ENCODE results near the gene RPL18A. TPM values are rescaled to one million over a fixed set of nuclear protein-coding genes. Genes with fewer than 3 reads are reported as not detected.

RPL18A gene
- total and polyA plus RNA-seq, 4 donors, result 639 to 1,987 (median 1,843) TPM

DNA sequence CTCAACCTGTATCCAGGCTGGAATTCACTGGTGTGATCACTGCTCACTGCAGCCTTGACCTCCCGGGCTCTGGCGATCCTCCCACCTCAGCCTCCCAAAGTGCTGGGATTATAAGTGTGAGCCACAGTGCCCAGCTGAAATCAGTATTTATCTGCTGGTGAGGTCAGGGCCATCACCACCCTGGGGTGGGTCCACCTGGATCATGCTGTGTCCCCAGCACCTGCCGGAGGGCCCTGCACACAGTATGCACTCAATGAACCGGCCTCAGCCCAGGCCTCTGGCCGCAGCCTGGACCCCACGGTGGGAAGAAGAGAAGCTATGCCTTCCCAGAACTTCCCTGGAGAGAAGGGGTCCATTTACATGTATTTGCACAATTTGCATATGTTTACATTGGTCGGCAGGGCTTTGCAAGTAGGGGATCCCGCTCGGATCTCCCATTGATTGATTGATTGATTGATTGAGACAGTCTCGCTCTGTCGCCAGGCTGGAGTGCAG is 9.5 kb downstream of the RPL18A start:
- peaks cover 0 to 9% (median 0%) of the 10 kb centered on the region in 5 donors for H3K4me1 ChIP-seq (ENCODE audit: control insufficient read depth in 5 of 5, insufficient read depth in 5 of 5, low read length in 5 of 5)
- H3K4me3 ChIP-seq, result no peak overlapping the region
- TF ChIP-seq, protein P1, sequence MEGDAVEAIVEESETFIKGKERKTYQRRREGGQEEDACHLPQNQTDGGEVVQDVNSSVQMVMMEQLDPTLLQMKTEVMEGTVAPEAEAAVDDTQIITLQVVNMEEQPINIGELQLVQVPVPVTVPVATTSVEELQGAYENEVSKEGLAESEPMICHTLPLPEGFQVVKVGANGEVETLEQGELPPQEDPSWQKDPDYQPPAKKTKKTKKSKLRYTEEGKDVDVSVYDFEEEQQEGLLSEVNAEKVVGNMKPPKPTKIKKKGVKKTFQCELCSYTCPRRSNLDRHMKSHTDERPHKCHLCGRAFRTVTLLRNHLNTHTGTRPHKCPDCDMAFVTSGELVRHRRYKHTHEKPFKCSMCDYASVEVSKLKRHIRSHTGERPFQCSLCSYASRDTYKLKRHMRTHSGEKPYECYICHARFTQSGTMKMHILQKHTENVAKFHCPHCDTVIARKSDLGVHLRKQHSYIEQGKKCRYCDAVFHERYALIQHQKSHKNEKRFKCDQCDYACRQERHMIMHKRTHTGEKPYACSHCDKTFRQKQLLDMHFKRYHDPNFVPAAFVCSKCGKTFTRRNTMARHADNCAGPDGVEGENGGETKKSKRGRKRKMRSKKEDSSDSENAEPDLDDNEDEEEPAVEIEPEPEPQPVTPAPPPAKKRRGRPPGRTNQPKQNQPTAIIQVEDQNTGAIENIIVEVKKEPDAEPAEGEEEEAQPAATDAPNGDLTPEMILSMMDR (IDR thresholded peaks at IDR 0.05; ENCODE audit: control extremely low read depth, extremely low read depth), result no peak
- 55 to 69% methylated on average over 11 of the region's 11 CpGs for WGBS, 2 donors
- H3K27ac ChIP-seq (ENCODE audit: low read depth in 1 of 2, low read length in 1 of 2), result no peak overlapping the region
- H3K27me3 ChIP-seq (ENCODE audit: control insufficient read depth in 3 of 3, insufficient read depth in 3 of 3, low read length in 2 of 3), result peaks cover 0 to 56% (median 32%) of the 10 kb centered on the region in 3 donors
- H3K9me3 ChIP-seq (ENCODE audit: control insufficient read depth in 4 of 4, insufficient read depth in 3 of 4, low read length in 3 of 4), result no peaks in the 10 kb centered on the region
- no peak overlapping the region for H3K9ac ChIP-seq (ENCODE audit: insufficient read depth in 1 of 2, low read length in 2 of 2)
- H3K36me3 ChIP-seq (ENCODE audit: control insufficient read depth in 4 of 4, insufficient read depth in 4 of 4, low read length in 4 of 4), result peaks cover 0 to 15% (median 3%) of the 10 kb centered on the region in 4 donors
- ATAC-seq (ENCODE audit: insufficient read depth, low FRiP score) (no peak), DNase-seq (no peak)

- WGBS, 2 donors, result 66% methylated on average over 10 of the region's 10 CpGs
- Histone ChIP-seq H3K27me3 (ENCODE audit: control insufficient read depth in 3 of 3, insufficient read depth in 3 of 3, low read length in 2 of 3) (peaks cover 0 to 60% (median 37%) of the 10 kb centered on the region in 3 donors), H3K4me1 (ENCODE audit: control insufficient read depth in 5 of 5, insufficient read depth in 5 of 5, low read length in 5 of 5) (peaks cover 0 to 9% (median 0%) of the 10 kb centered on the region in 5 donors), H3K9ac (ENCODE audit: insufficient read depth in 1 of 2, low read length in 2 of 2) (no peak overlapping the region), H3K9me3 (ENCODE audit: control insufficient read depth in 4 of 4, insufficient read depth in 3 of 4, low read length in 3 of 4) (peaks cover 0 to 1% (median 0%) of the 10 kb centered on the region in 4 donors), H3K4me3 (no peak overlapping the region), H3K36me3 (ENCODE audit: control insufficient read depth in 4 of 4, insufficient read depth in 4 of 4, low read length in 4 of 4) (no peaks in the 10 kb centered on the region), H3K27ac (ENCODE audit: low read depth in 1 of 2, low read length in 1 of 2) (no peak overlapping the region)
- ATAC-seq (ENCODE audit: insufficient read depth, low FRiP score) (no peak), DNase-seq (no peak)
- TF ChIP-seq, protein P1 (IDR thresholded peaks at IDR 0.05; ENCODE audit: control extremely low read depth, extremely low read depth), result no peak
Measured at GRCh38 chr19:17871032-17871877, 11.5 kb downstream of the RPL18A start.

DNA sequence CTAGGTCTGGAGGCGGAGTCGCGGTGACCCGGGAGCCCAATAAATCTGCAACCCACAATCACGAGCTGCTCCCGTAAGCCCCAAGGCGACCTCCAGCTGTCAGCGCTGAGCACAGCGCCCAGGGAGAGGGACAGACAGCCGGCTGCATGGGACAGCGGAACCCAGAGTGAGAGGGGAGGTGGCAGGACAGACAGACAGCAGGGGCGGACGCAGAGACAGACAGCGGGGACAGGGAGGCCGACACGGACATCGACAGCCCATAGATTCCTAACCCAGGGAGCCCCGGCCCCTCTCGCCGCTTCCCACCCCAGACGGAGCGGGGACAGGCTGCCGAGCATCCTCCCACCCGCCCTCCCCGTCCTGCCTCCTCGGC is 12.2 kb downstream of the RPL18A start, which contains the start of gene SLC5A5:
Gene SLC5A5, plus strand, starts transcription at position 68 of the 373 bp plus-strand sequence. CDS start 375 bp downstream, outside the sequence.
- Histone ChIP-seq H3K9ac (ENCODE audit: insufficient read depth in 1 of 2, low read length in 2 of 2) (no peak within 1 kb of the TSS), H3K4me1 (ENCODE audit: control insufficient read depth in 5 of 5, insufficient read depth in 5 of 5, low read length in 5 of 5) (peaks cover 0 to 9% (median 0%) of the 10 kb centered on the region in 5 donors), H3K9me3 (ENCODE audit: control insufficient read depth in 4 of 4, insufficient read depth in 3 of 4, low read length in 3 of 4) (peaks cover 0 to 1% (median 0%) of the 10 kb centered on the region in 4 donors), H3K27ac (ENCODE audit: low read depth in 1 of 2, low read length in 1 of 2) (no peak within 1 kb of the TSS), H3K27me3 (ENCODE audit: control insufficient read depth in 3 of 3, insufficient read depth in 3 of 3, low read length in 2 of 3) (peaks cover 0 to 60% (median 37%) of the 10 kb centered on the region in 3 donors), H3K36me3 (ENCODE audit: control insufficient read depth in 4 of 4, insufficient read depth in 4 of 4, low read length in 4 of 4) (no peaks in the 10 kb centered on the region), H3K4me3 (no peak within 1 kb of the TSS)
- TF ChIP-seq, protein P1 (IDR thresholded peaks at IDR 0.05; ENCODE audit: control extremely low read depth, extremely low read depth), result no peak
- 3 to 4% methylated on average over 25 to 26 of the region's 26 CpGs for WGBS, 2 donors
- DNase-seq, result no peak
- ATAC-seq (ENCODE audit: insufficient read depth, low FRiP score), result no peak
